Calu3 (cell line): ENCODE measurements around the gene RPRD1B. TPM values are rescaled to one million over a fixed set of nuclear protein-coding genes. Genes with fewer than 3 reads are reported as not detected.

Experiments used
- BruUV-seq: library from RNA; stranded (reverse); fragments of 400-500 nt; replicated peaks from 2 replicates; lab custom pipeline; 2021; lab: Mats Ljungman, UMichigan
- CTCF ChIA-PET: fragments of 300-600 bp; sonication (Branson Sonifier 250); formaldehyde crosslinking; loops from one replicate; lab custom pipeline; 2022; ENCODE audit warnings: antibody characterized with exemption; lab: Charles Lee
- DNase-seq: peaks from one replicate; pipeline ENCODE4 v3.0.0; 2022
- H3K27ac Mint-ChIP-seq: one replicate; pipeline ENCODE4 v1.8.0; 2022; ENCODE audit warnings: mixed read lengths; ENCODE audit not compliant: unreplicated experiment
- H3K27me3 Mint-ChIP-seq: one replicate; pipeline ENCODE4 v1.8.0; 2022; ENCODE audit warnings: mixed read lengths; ENCODE audit not compliant: unreplicated experiment
- H3K36me3 Mint-ChIP-seq: one replicate; pipeline ENCODE4 v1.8.0; 2022; ENCODE audit warnings: mild to moderate bottlenecking, moderate library complexity, mixed read lengths; ENCODE audit not compliant: insufficient read depth, unreplicated experiment
- H3K4me1 Mint-ChIP-seq: one replicate; pipeline ENCODE4 v1.8.0; 2022; ENCODE audit warnings: mild to moderate bottlenecking, low read depth, mixed read lengths; ENCODE audit not compliant: unreplicated experiment
- H3K4me3 Mint-ChIP-seq: one replicate; pipeline ENCODE4 v1.8.0; 2022; ENCODE audit warnings: mild to moderate bottlenecking, low read depth, moderate library complexity, mixed read lengths; ENCODE audit not compliant: unreplicated experiment
- H3K9me3 Mint-ChIP-seq: one replicate; pipeline ENCODE4 v1.8.0; 2022; ENCODE audit warnings: low read depth, mixed read lengths; ENCODE audit not compliant: unreplicated experiment
- intact Hi-C: fragments of 100-400 bp; cut with micrococcal nuclease; formaldehyde crosslinking; loops from one replicate; pipeline ENCODE4 v1.10.0; 2022; ENCODE audit not compliant: unreplicated experiment
- total RNA-seq: library from RNA; stranded (reverse); gene quantifications from 2 replicates; pipeline ENCODE4 v1.2.3, GENCODE V29; 2022
- TF ChIP-seq, protein P1 (sequence below): fragments of 200-600 bp; IDR thresholded peaks from one replicate; pipeline ENCODE4 v1.8.0; 2022; ENCODE audit warnings: antibody characterized with exemption; ENCODE audit not compliant: unreplicated experiment

RPRD1B gene
- total RNA-seq, 1 experiment from 2014 or later: 53.5 TPM

GRCh38 chr20:38129248-38129865 is 95.8 kb downstream of the RPRD1B start:
- Mint-ChIP-seq H3K27ac (no peak overlapping the region), H3K4me1 (peaks cover 56% of the 10 kb centered on the region), H3K9me3 (no peaks in the 10 kb centered on the region), H3K36me3 (peaks cover 57% of the 10 kb centered on the region), H3K27me3 (no peaks in the 10 kb centered on the region), H3K4me3 (no peak overlapping the region)
- DNase-seq: no peak
- TF ChIP-seq, protein P1, sequence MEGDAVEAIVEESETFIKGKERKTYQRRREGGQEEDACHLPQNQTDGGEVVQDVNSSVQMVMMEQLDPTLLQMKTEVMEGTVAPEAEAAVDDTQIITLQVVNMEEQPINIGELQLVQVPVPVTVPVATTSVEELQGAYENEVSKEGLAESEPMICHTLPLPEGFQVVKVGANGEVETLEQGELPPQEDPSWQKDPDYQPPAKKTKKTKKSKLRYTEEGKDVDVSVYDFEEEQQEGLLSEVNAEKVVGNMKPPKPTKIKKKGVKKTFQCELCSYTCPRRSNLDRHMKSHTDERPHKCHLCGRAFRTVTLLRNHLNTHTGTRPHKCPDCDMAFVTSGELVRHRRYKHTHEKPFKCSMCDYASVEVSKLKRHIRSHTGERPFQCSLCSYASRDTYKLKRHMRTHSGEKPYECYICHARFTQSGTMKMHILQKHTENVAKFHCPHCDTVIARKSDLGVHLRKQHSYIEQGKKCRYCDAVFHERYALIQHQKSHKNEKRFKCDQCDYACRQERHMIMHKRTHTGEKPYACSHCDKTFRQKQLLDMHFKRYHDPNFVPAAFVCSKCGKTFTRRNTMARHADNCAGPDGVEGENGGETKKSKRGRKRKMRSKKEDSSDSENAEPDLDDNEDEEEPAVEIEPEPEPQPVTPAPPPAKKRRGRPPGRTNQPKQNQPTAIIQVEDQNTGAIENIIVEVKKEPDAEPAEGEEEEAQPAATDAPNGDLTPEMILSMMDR: no peak
- CTCF ChIA-PET: no interaction called here
- intact Hi-C loops: loop anchor here (5.0 kb wide), 1 partner anchor 38 kb away; the partner anchor contains the start of gene TGM2
- BruUV-seq: no TSS peak

DNA sequence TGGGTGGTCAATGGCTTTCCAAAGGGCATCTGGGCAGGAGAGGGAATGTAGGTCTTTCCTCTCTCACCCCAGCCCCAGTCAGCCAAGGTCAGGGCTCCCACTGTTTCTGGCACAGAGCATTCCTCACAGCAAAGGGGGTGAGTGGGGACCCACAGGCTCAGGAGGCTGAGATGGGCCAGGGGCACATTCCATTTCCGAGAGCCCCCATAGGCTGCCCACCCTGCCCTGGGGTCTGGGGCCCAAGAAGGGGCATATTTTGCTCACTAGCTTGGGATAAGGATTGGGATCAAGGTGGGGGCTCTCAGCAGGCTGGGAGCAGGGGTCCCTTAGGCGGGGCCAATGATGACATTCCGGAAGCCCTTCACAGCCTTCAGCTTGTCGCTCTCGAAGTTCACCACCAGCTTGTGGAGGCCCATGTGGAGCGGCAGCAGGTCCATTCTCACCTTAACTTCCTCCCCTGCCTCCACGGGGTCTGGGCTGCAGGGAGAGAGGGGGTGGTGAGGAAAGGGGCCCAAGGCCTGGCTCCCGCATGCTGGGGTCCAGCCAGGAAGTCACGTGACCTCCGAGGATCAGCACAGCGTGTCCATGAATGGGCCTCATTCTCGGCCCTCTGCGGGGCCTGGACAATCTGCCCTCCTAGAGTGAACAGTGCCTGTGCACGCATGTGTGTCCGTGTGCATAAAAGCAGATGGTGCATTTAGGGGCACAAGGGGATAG is 96.5 kb downstream of the RPRD1B start:
- no peak for DNase-seq

GRCh38 chr20:38130687-38131587 is 97.4 kb downstream of the RPRD1B start:
- Mint-ChIP-seq H3K9me3 (no peaks in the 10 kb centered on the region), H3K27me3 (no peaks in the 10 kb centered on the region), H3K27ac (no peak overlapping the region), H3K36me3 (peaks cover 61% of the 10 kb centered on the region), H3K4me1 (peaks cover 58% of the 10 kb centered on the region), H3K4me3 (no peak overlapping the region)
- no TSS peak for BruUV-seq
- CTCF ChIA-PET: interaction anchor here (0.6 to 0.8 kb wide), 2 partner anchors 57 to 574 kb away, joined by 4 to 11 read pairs; no protein-coding TSS in a partner anchor
- TF ChIP-seq, protein P1: no peak
- intact Hi-C loops: no loop called here
- no peak for DNase-seq

More for the DNA sequence above, 96.5 kb downstream of the RPRD1B start:
- TF ChIP-seq, protein P1: no peak
- Mint-ChIP-seq H3K27me3 (no peaks in the 10 kb centered on the region), H3K4me3 (no peak overlapping the region), H3K27ac (no peak overlapping the region), H3K36me3 (peaks cover 61% of the 10 kb centered on the region), H3K9me3 (no peaks in the 10 kb centered on the region), H3K4me1 (peaks cover 58% of the 10 kb centered on the region)
- intact Hi-C loops: loop anchor here (5.0 kb wide), 1 partner anchor 37 kb away; the partner anchor contains the start of gene TGM2
- BruUV-seq: no TSS peak
- CTCF ChIA-PET: no interaction called here

- intact Hi-C loops: no loop called here
- H3K4me3 Mint-ChIP-seq: no peak overlapping the region
- TF ChIP-seq, protein P1: no peak
- no peaks in the 10 kb centered on the region for H3K27me3 Mint-ChIP-seq
- no peak for DNase-seq
- no peak overlapping the region for H3K27ac Mint-ChIP-seq
- no TSS peak for BruUV-seq
- CTCF ChIA-PET: interaction anchor here (0.6 to 0.8 kb wide), 3 partner anchors 58 to 575 kb away, joined by 4 to 11 read pairs (median 11); no protein-coding TSS in a partner anchor
- no peaks in the 10 kb centered on the region for H3K9me3 Mint-ChIP-seq
- H3K36me3 Mint-ChIP-seq: peaks cover 64% of the 10 kb centered on the region
- peaks cover 58% of the 10 kb centered on the region for H3K4me1 Mint-ChIP-seq
Observed at GRCh38 chr20:38131588-38132121, 98.1 kb downstream of the RPRD1B start.
